Measurements from ENCODE around the gene NUDT3. TPM values are rescaled to one million over a fixed set of nuclear protein-coding genes. Genes with fewer than 3 reads are reported as not detected.
A peak's percentile ranks its signal among the peaks of the same experiment; 100 is the strongest.

NUDT3 gene
- polyA plus RNA-seq, 3 donors = 9.3 to 33.3 (median 10.9) TPM

GRCh38 chr6:34416877-34417371 is 24.5 kb upstream of the NUDT3 start:
- WGBS (ENCODE audit: insufficient coverage) = 82% methylated on average over 6 of the region's 7 CpGs
- Mint-ChIP-seq H3K27me3 (ENCODE audit: low read depth in 3 of 3) (no peaks in the 10 kb centered on the region), H3K9me3 (peaks cover 0 to 2% (median 0%) of the 10 kb centered on the region in 7 donors), H3K27ac (peak overlapping the region in 3 of 7 donors; percentile 22 to 37 (median 29)), H3K4me1 (peaks cover 7% of the 10 kb centered on the region), H3K36me3 (peaks cover 64 to 76% of the 10 kb centered on the region in 2 donors), H3K4me3 (no peak overlapping the region)
- H4K20me1 ChIP-seq (ENCODE audit: insufficient read depth, low read length) = peaks cover 52% of the 10 kb centered on the region
- H3K9ac ChIP-seq (ENCODE audit: insufficient read depth, low read length, poor library complexity, severe bottlenecking) = no peak overlapping the region
- H3K27ac ChIP-seq (ENCODE audit: low read depth in 1 of 2, low read length in 2 of 2) = peak overlapping the region in 1 of 2 donors; percentile 41
- intact Hi-C loops (cut with micrococcal nuclease) = loop anchor here in 1 of 2 donors (10.0 kb wide), 1 partner anchor 252 kb away; no protein-coding TSS in a partner anchor
- H3K27me3 ChIP-seq (ENCODE audit: control insufficient read depth in 2 of 2, insufficient read depth in 2 of 2, low read length in 2 of 2) = no peaks in the 10 kb centered on the region
- H3K36me3 ChIP-seq (replicated peaks in 1 of 2; ENCODE audit: control insufficient read depth in 1 of 2, insufficient read depth in 2 of 2, low read length in 2 of 2) = peaks cover 54 to 74% of the 10 kb centered on the region in 2 donors
- H3K4me1 ChIP-seq (ENCODE audit: control insufficient read depth in 1 of 2, insufficient read depth in 2 of 2, low read length in 2 of 2) = peaks cover 0 to 4% of the 10 kb centered on the region in 2 donors
- no peak overlapping the region for H3K4me2 ChIP-seq (replicated peaks; ENCODE audit: extremely low read depth, low read length, poor library complexity, severe bottlenecking)
- no peak for TF ChIP-seq CTCF (IDR thresholded peaks at IDR 0.05)
- no peak for DNase-seq
- no peak overlapping the region for H3K4me3 ChIP-seq (replicated peaks in 1 of 3; ENCODE audit: low read depth in 2 of 3, low read length in 3 of 3)
- peaks cover 9% of the 10 kb centered on the region for H3K79me2 ChIP-seq (ENCODE audit: insufficient read depth, low read length)
- no peak overlapping the region for H2AFZ ChIP-seq (ENCODE audit: insufficient read depth, low read depth, low read length, poor library complexity, severe bottlenecking)
- no peaks in the 10 kb centered on the region for H3K9me3 ChIP-seq (replicated peaks in 1 of 2; ENCODE audit: control insufficient read depth in 1 of 2, insufficient read depth in 1 of 2, low read length in 2 of 2)

GRCh38 chr6:34414999-34415858 is 22.8 kb upstream of the NUDT3 start:
- Histone ChIP-seq H3K27me3 (ENCODE audit: control insufficient read depth in 2 of 2, insufficient read depth in 2 of 2, low read length in 2 of 2) (no peaks in the 10 kb centered on the region), H3K4me3 (replicated peaks in 1 of 3; ENCODE audit: low read depth in 2 of 3, low read length in 3 of 3) (no peak overlapping the region), H3K9me3 (replicated peaks in 1 of 2; ENCODE audit: control insufficient read depth in 1 of 2, insufficient read depth in 1 of 2, low read length in 2 of 2) (no peaks in the 10 kb centered on the region), H3K27ac (ENCODE audit: low read depth in 1 of 2, low read length in 2 of 2) (peak overlapping the region in 1 of 2 donors; percentile 47), H3K36me3 (replicated peaks in 1 of 2; ENCODE audit: control insufficient read depth in 1 of 2, insufficient read depth in 2 of 2, low read length in 2 of 2) (peaks cover 38 to 58% of the 10 kb centered on the region in 2 donors), H3K4me1 (ENCODE audit: control insufficient read depth in 1 of 2, insufficient read depth in 2 of 2, low read length in 2 of 2) (peaks cover 0 to 4% of the 10 kb centered on the region in 2 donors), H4K20me1 (ENCODE audit: insufficient read depth, low read length) (peaks cover 44% of the 10 kb centered on the region), H3K79me2 (ENCODE audit: insufficient read depth, low read length) (peaks cover 2% of the 10 kb centered on the region), H3K9ac (ENCODE audit: insufficient read depth, low read length, poor library complexity, severe bottlenecking) (no peak overlapping the region), H2AFZ (ENCODE audit: insufficient read depth, low read depth, low read length, poor library complexity, severe bottlenecking) (no peak overlapping the region), H3K4me2 (replicated peaks; ENCODE audit: extremely low read depth, low read length, poor library complexity, severe bottlenecking) (no peak overlapping the region)
- TF ChIP-seq CTCF (IDR thresholded peaks at IDR 0.05) = peak; percentile 80
- DNase-seq = peak; percentile 71 to 84 (median 79)
- H3K27me3 Mint-ChIP-seq (ENCODE audit: low read depth in 3 of 3) = no peaks in the 10 kb centered on the region
- peaks cover 0 to 2% (median 0%) of the 10 kb centered on the region in 7 donors for H3K9me3 Mint-ChIP-seq
- H3K36me3 Mint-ChIP-seq = peaks cover 49 to 62% of the 10 kb centered on the region in 2 donors
- 89% methylated on average over 4 of the region's 11 CpGs for WGBS (ENCODE audit: insufficient coverage)
- H3K4me3 Mint-ChIP-seq = no peak overlapping the region
- H3K4me1 Mint-ChIP-seq = peaks cover 7% of the 10 kb centered on the region
- peak overlapping the region in 5 of 7 donors; percentile 37 to 75 (median 61) for H3K27ac Mint-ChIP-seq
- intact Hi-C loops (cut with micrococcal nuclease) = loop anchor here (2.0 to 10.0 kb wide), 5 partner anchors 166 to 250 kb away; partner anchors contain the start of gene SMIM29 (in 2 of the 2)
